Measurements from ENCODE around the gene RAB24.

Gene RAB24

GRCh38 chr5:177297922-177298321, 5.6 kb downstream of the RAB24 start:
- H3K4me1 ChIP-seq (ENCODE audit: control insufficient read depth, low read depth, low read length), result peaks cover 4% of the 10 kb centered on the region
- H3K4me3 ChIP-seq (ENCODE audit: low read length), result no peak overlapping the region
- no peak overlapping the region for H3K27ac ChIP-seq (ENCODE audit: low read length)
- no peaks in the 10 kb centered on the region for H3K27me3 ChIP-seq (ENCODE audit: control insufficient read depth, insufficient read depth, low read length)
- peaks cover 40% of the 10 kb centered on the region for H3K36me3 ChIP-seq (ENCODE audit: control insufficient read depth, low read depth, low read length)
- H3K9me3 ChIP-seq (ENCODE audit: control insufficient read depth, low read depth, low read length), result no peaks in the 10 kb centered on the region
- no peak overlapping the region for H3K9ac ChIP-seq (ENCODE audit: low read length)

- Histone ChIP-seq H3K9ac (ENCODE audit: low read length) (no peak overlapping the region), H3K4me3 (ENCODE audit: low read length) (no peak overlapping the region), H3K9me3 (ENCODE audit: control insufficient read depth, low read depth, low read length) (no peaks in the 10 kb centered on the region), H3K27ac (ENCODE audit: low read length) (no peak overlapping the region), H3K27me3 (ENCODE audit: control insufficient read depth, insufficient read depth, low read length) (no peaks in the 10 kb centered on the region), H3K4me1 (ENCODE audit: control insufficient read depth, low read depth, low read length) (no peaks in the 10 kb centered on the region), H3K36me3 (ENCODE audit: control insufficient read depth, low read depth, low read length) (peaks cover 54% of the 10 kb centered on the region)
These were observed 6.9 kb downstream of the RAB24 start for GRCh38 chr5:177296581-177296980.

- Histone ChIP-seq H3K27me3 (ENCODE audit: control insufficient read depth, insufficient read depth, low read length) (no peaks in the 10 kb centered on the region), H3K4me3 (ENCODE audit: low read length) (no peak overlapping the region), H3K4me1 (ENCODE audit: control insufficient read depth, low read depth, low read length) (no peaks in the 10 kb centered on the region), H3K9ac (ENCODE audit: low read length) (no peak overlapping the region), H3K9me3 (ENCODE audit: control insufficient read depth, low read depth, low read length) (no peaks in the 10 kb centered on the region), H3K36me3 (ENCODE audit: control insufficient read depth, low read depth, low read length) (peaks cover 58% of the 10 kb centered on the region), H3K27ac (ENCODE audit: low read length) (no peak overlapping the region)
These were observed 7.6 kb downstream of the RAB24 start for GRCh38 chr5:177295924-177296323.

- H3K36me3 ChIP-seq (ENCODE audit: control insufficient read depth, low read depth, low read length), result peaks cover 63% of the 10 kb centered on the region
- no peak overlapping the region for H3K9ac ChIP-seq (ENCODE audit: low read length)
- no peak overlapping the region for H3K4me3 ChIP-seq (ENCODE audit: low read length)
- H3K27me3 ChIP-seq (ENCODE audit: control insufficient read depth, insufficient read depth, low read length), result no peaks in the 10 kb centered on the region
- H3K4me1 ChIP-seq (ENCODE audit: control insufficient read depth, low read depth, low read length), result no peaks in the 10 kb centered on the region
- H3K27ac ChIP-seq (ENCODE audit: low read length), result no peak overlapping the region
- no peaks in the 10 kb centered on the region for H3K9me3 ChIP-seq (ENCODE audit: control insufficient read depth, low read depth, low read length)
These were observed 8.9 kb downstream of the RAB24 start for GRCh38 chr5:177294632-177295031.

GRCh38 chr5:177293819-177294581, 9.5 kb downstream of the RAB24 start:
- H3K27ac ChIP-seq (ENCODE audit: low read length), result no peak overlapping the region
- peaks cover 69% of the 10 kb centered on the region for H3K36me3 ChIP-seq (ENCODE audit: control insufficient read depth, low read depth, low read length)
- H3K27me3 ChIP-seq (ENCODE audit: control insufficient read depth, insufficient read depth, low read length), result no peaks in the 10 kb centered on the region
- no peak overlapping the region for H3K9ac ChIP-seq (ENCODE audit: low read length)
- no peaks in the 10 kb centered on the region for H3K9me3 ChIP-seq (ENCODE audit: control insufficient read depth, low read depth, low read length)
- H3K4me1 ChIP-seq (ENCODE audit: control insufficient read depth, low read depth, low read length), result no peaks in the 10 kb centered on the region
- H3K4me3 ChIP-seq (ENCODE audit: low read length), result no peak overlapping the region

- Histone ChIP-seq H3K4me3 (ENCODE audit: low read length) (no peak overlapping the region), H3K9me3 (ENCODE audit: control insufficient read depth, low read depth, low read length) (no peaks in the 10 kb centered on the region), H3K27ac (ENCODE audit: low read length) (no peak overlapping the region), H3K4me1 (ENCODE audit: control insufficient read depth, low read depth, low read length) (no peaks in the 10 kb centered on the region), H3K9ac (ENCODE audit: low read length) (no peak overlapping the region), H3K36me3 (ENCODE audit: control insufficient read depth, low read depth, low read length) (peaks cover 87% of the 10 kb centered on the region), H3K27me3 (ENCODE audit: control insufficient read depth, insufficient read depth, low read length) (no peaks in the 10 kb centered on the region)
These were observed 11.8 kb downstream of the RAB24 start for GRCh38 chr5:177291735-177292134.

- Histone ChIP-seq H3K27ac (ENCODE audit: low read length) (no peak overlapping the region), H3K9ac (ENCODE audit: low read length) (no peak overlapping the region), H3K36me3 (ENCODE audit: control insufficient read depth, low read depth, low read length) (peaks cover 87% of the 10 kb centered on the region), H3K27me3 (ENCODE audit: control insufficient read depth, insufficient read depth, low read length) (no peaks in the 10 kb centered on the region), H3K4me3 (ENCODE audit: low read length) (no peak overlapping the region), H3K9me3 (ENCODE audit: control insufficient read depth, low read depth, low read length) (no peaks in the 10 kb centered on the region), H3K4me1 (ENCODE audit: control insufficient read depth, low read depth, low read length) (no peaks in the 10 kb centered on the region)
These were observed 12.5 kb downstream of the RAB24 start for GRCh38 chr5:177290816-177291596.

GRCh38 chr5:177288191-177288590, 15.3 kb downstream of the RAB24 start:
- no peak overlapping the region for H3K9ac ChIP-seq (ENCODE audit: low read length)
- no peaks in the 10 kb centered on the region for H3K27me3 ChIP-seq (ENCODE audit: control insufficient read depth, insufficient read depth, low read length)
- no peak overlapping the region for H3K4me3 ChIP-seq (ENCODE audit: low read length)
- H3K27ac ChIP-seq (ENCODE audit: low read length), result no peak overlapping the region
- H3K9me3 ChIP-seq (ENCODE audit: control insufficient read depth, low read depth, low read length), result no peaks in the 10 kb centered on the region
- H3K36me3 ChIP-seq (ENCODE audit: control insufficient read depth, low read depth, low read length), result peaks cover 87% of the 10 kb centered on the region
- H3K4me1 ChIP-seq (ENCODE audit: control insufficient read depth, low read depth, low read length), result no peaks in the 10 kb centered on the region

GRCh38 chr5:177276886-177277285, 26.6 kb downstream of the RAB24 start:
- Histone ChIP-seq H3K4me3 (ENCODE audit: low read length) (no peak overlapping the region), H3K9me3 (ENCODE audit: control insufficient read depth, low read depth, low read length) (no peaks in the 10 kb centered on the region), H3K4me1 (ENCODE audit: control insufficient read depth, low read depth, low read length) (no peaks in the 10 kb centered on the region), H3K36me3 (ENCODE audit: control insufficient read depth, low read depth, low read length) (peaks cover 88% of the 10 kb centered on the region), H3K27ac (ENCODE audit: low read length) (no peak overlapping the region), H3K9ac (ENCODE audit: low read length) (no peak overlapping the region), H3K27me3 (ENCODE audit: control insufficient read depth, insufficient read depth, low read length) (no peaks in the 10 kb centered on the region)

- no peaks in the 10 kb centered on the region for H3K9me3 ChIP-seq (ENCODE audit: control insufficient read depth, low read depth, low read length)
- no peaks in the 10 kb centered on the region for H3K27me3 ChIP-seq (ENCODE audit: control insufficient read depth, insufficient read depth, low read length)
- no peak overlapping the region for H3K4me3 ChIP-seq (ENCODE audit: low read length)
- H3K36me3 ChIP-seq (ENCODE audit: control insufficient read depth, low read depth, low read length), result peaks cover 88% of the 10 kb centered on the region
- no peaks in the 10 kb centered on the region for H3K4me1 ChIP-seq (ENCODE audit: control insufficient read depth, low read depth, low read length)
- H3K27ac ChIP-seq (ENCODE audit: low read length), result no peak overlapping the region
- no peak overlapping the region for H3K9ac ChIP-seq (ENCODE audit: low read length)
These were observed 27.6 kb downstream of the RAB24 start for GRCh38 chr5:177275883-177276282.

- H3K9me3 ChIP-seq (ENCODE audit: control insufficient read depth, low read depth, low read length), result no peaks in the 10 kb centered on the region
- no peaks in the 10 kb centered on the region for H3K27me3 ChIP-seq (ENCODE audit: control insufficient read depth, insufficient read depth, low read length)
- H3K4me3 ChIP-seq (ENCODE audit: low read length), result no peak overlapping the region
- H3K36me3 ChIP-seq (ENCODE audit: control insufficient read depth, low read depth, low read length), result peaks cover 83% of the 10 kb centered on the region
- no peaks in the 10 kb centered on the region for H3K4me1 ChIP-seq (ENCODE audit: control insufficient read depth, low read depth, low read length)
- H3K27ac ChIP-seq (ENCODE audit: low read length), result no peak overlapping the region
- no peak overlapping the region for H3K9ac ChIP-seq (ENCODE audit: low read length)
These were observed 32.4 kb downstream of the RAB24 start for GRCh38 chr5:177271113-177271512.

GRCh38 chr5:177270653-177271052, 32.9 kb downstream of the RAB24 start:
- H3K27ac ChIP-seq (ENCODE audit: low read length), result no peak overlapping the region
- no peaks in the 10 kb centered on the region for H3K4me1 ChIP-seq (ENCODE audit: control insufficient read depth, low read depth, low read length)
- no peak overlapping the region for H3K9ac ChIP-seq (ENCODE audit: low read length)
- H3K27me3 ChIP-seq (ENCODE audit: control insufficient read depth, insufficient read depth, low read length), result no peaks in the 10 kb centered on the region
- no peaks in the 10 kb centered on the region for H3K9me3 ChIP-seq (ENCODE audit: control insufficient read depth, low read depth, low read length)
- no peak overlapping the region for H3K4me3 ChIP-seq (ENCODE audit: low read length)
- H3K36me3 ChIP-seq (ENCODE audit: control insufficient read depth, low read depth, low read length), result peaks cover 83% of the 10 kb centered on the region
